GM23338 (cell line): ENCODE measurements around the gene CELA2A. TPM values are rescaled to one million over a fixed set of nuclear protein-coding genes. Genes with fewer than 3 reads are reported as not detected.
"Not testable (repeated sequence)": the region's sequence is repeated elsewhere in the genome, so short reads cannot be mapped to it uniquely, and the experiment has no call there.

Experiments
- ATAC-seq: fragments of 200-7000 bp; cut with Tn5 transposase; 3 replicates; pipeline ENCODE4 v1.9.1; 2020
- DNase-seq: peaks from one replicate; pipeline ENCODE4 v3.0.0-alpha.2; 2015; ENCODE audit warnings: low spot score
- H2AFZ ChIP-seq: fragments of 200-600 bp; sonication (generic); 2 replicates; pipeline ENCODE4 v1.8.0; 2016; ENCODE audit warnings: antibody characterized with exemption, mild to moderate bottlenecking, moderate library complexity
- H3F3A ChIP-seq: fragments of 200-600 bp; sonication (generic); replicated peaks from 2 replicates; pipeline ENCODE4 v1.8.0; 2017; ENCODE audit warnings: antibody characterized with exemption, mixed run types, low read depth
- H3K27ac ChIP-seq: fragments of 200-600 bp; sonication (generic); 2 replicates; pipeline ENCODE4 v1.6.1; 2016; ENCODE audit warnings: low read depth
- H3K27me3 ChIP-seq: fragments of 200-600 bp; sonication (generic); 2 replicates; pipeline ENCODE4 v1.8.0; 2016; ENCODE audit warnings: mild to moderate bottlenecking, mixed run types, moderate library complexity; ENCODE audit not compliant: insufficient read depth
- H3K36me3 ChIP-seq: fragments of 200-600 bp; sonication (generic); 2 replicates; pipeline ENCODE4 v1.8.0; 2016; ENCODE audit warnings: mild to moderate bottlenecking; ENCODE audit not compliant: insufficient read depth
- H3K4me1 ChIP-seq: fragments of 200-600 bp; sonication (generic); 2 replicates; pipeline ENCODE4 v1.8.0; 2016; ENCODE audit warnings: mild to moderate bottlenecking, moderate library complexity; ENCODE audit not compliant: insufficient read depth
- H3K4me2 ChIP-seq: fragments of 200-600 bp; sonication (generic); 2 replicates; pipeline ENCODE4 v1.7.1; 2017; ENCODE audit warnings: mixed run types
- H3K4me3 ChIP-seq: fragments of 200-600 bp; sonication (generic); 2 replicates; pipeline ENCODE4 v1.6.1; 2016; ENCODE audit warnings: mixed run types
- H3K79me2 ChIP-seq: fragments of 200-600 bp; sonication (generic); replicated peaks from 2 replicates; pipeline ENCODE4 v1.8.0; 2017; ENCODE audit warnings: mild to moderate bottlenecking; ENCODE audit not compliant: insufficient read depth
- H3K9me2 ChIP-seq: fragments of 200-600 bp; sonication (generic); 2 replicates; pipeline ENCODE4 v1.8.0; 2017; ENCODE audit not compliant: insufficient read depth
- H4K20me1 ChIP-seq: fragments of 200-600 bp; sonication (generic); replicated peaks from 2 replicates; pipeline ENCODE4 v1.8.0; 2017; ENCODE audit warnings: mild to moderate bottlenecking; ENCODE audit not compliant: insufficient read depth
- H3K27ac Mint-ChIP-seq: 2 replicates; pipeline ENCODE4 v1.8.0; 2020; ENCODE audit warnings: inconsistent platforms, mild to moderate bottlenecking, moderate library complexity, mixed read lengths
- H3K27me3 Mint-ChIP-seq: 3 replicates; pipeline ENCODE4 v1.8.0; 2022; ENCODE audit warnings: low read depth, mild to moderate bottlenecking, moderate library complexity, mixed read lengths, inconsistent platforms; ENCODE audit not compliant: insufficient read depth, poor library complexity
- H3K36me3 Mint-ChIP-seq: 3 replicates; pipeline ENCODE4 v1.8.0; 2021; ENCODE audit warnings: low read depth, mild to moderate bottlenecking, inconsistent platforms, moderate library complexity, mixed read lengths
- H3K4me1 Mint-ChIP-seq: 3 replicates; pipeline ENCODE4 v1.8.0; 2020; ENCODE audit warnings: mild to moderate bottlenecking, inconsistent platforms, mixed read lengths
- H3K4me3 Mint-ChIP-seq: 3 replicates; pipeline ENCODE4 v1.8.0; 2021; ENCODE audit warnings: moderate library complexity, mild to moderate bottlenecking, inconsistent platforms, mixed read lengths
- H3K9me3 Mint-ChIP-seq: 3 replicates; pipeline ENCODE4 v1.8.0; 2020; ENCODE audit warnings: moderate library complexity, mild to moderate bottlenecking, inconsistent platforms, mixed read lengths
- CREB1 ChIP-seq: fragments of 250-450 bp; sonication (Bioruptor Pico); IDR thresholded peaks from 2 replicates; pipeline ENCODE4 v1.5.0; 2020; ENCODE audit warnings: low read depth, mild to moderate bottlenecking, moderate library complexity
- EZH2 ChIP-seq: fragments of 200-600 bp; sonication (generic); IDR thresholded peaks from one replicate; pipeline ENCODE4 v1.8.0; 2017; ENCODE audit warnings: antibody characterized with exemption, mild to moderate bottlenecking, low read depth; ENCODE audit not compliant: unreplicated experiment
- JUNB ChIP-seq: IDR thresholded peaks from one replicate; pipeline ENCODE4 v1.6.1; 2016; ENCODE audit warnings: antibody characterized with exemption; ENCODE audit not compliant: unreplicated experiment
- POLR2AphosphoS5 ChIP-seq: IDR thresholded peaks from 2 replicates; pipeline ENCODE4 v1.6.1; 2016; ENCODE audit warnings: antibody characterized with exemption, low read depth
- STAT1 ChIP-seq: IDR thresholded peaks from one replicate; pipeline ENCODE4 v1.6.1; 2016; ENCODE audit warnings: antibody characterized with exemption; ENCODE audit not compliant: unreplicated experiment
- ZNF114 ChIP-seq: fragments of 250-450 bp; sonication (Bioruptor Pico); IDR thresholded peaks from 2 replicates; pipeline ENCODE4 v1.5.0; 2020; ENCODE audit warnings: mild to moderate bottlenecking, moderate library complexity
- polyA plus RNA-seq: library from polyadenylated mRNA; unstranded; fragments of >200 nt; fragmentation: Nextera tagmentation; extraction: Ambion mirVana; gene quantifications from 2 replicates; pipeline ENCODE4 v1.2.1, GENCODE V29; 2016
- total RNA-seq: library from RNA; depleted of rRNA; stranded (reverse); fragments of >200 nt; shearing (Covaris generic); gene quantifications from 2 replicates; pipeline ENCODE4 v1.2.3, GENCODE V29; 2014; rRNA removed
- TF ChIP-seq, protein P1 (sequence below): fragments of 250-450 bp; sonication (Bioruptor Pico); IDR thresholded peaks from 2 replicates; pipeline ENCODE4 v1.5.0; 2020; ENCODE audit warnings: mild to moderate bottlenecking, moderate library complexity
- TF ChIP-seq, protein P2 (sequence below), 2 experiments: fragments of 200-600 bp in 1 of 2; sonication (generic) in 1 of 2; conservative IDR thresholded peaks; 2 replicates each; pipeline versions ENCODE4 v1.5.1 to v1.6.1; 2016 to 2017; ENCODE audit warnings: antibody characterized with exemption in 2 of 2, low read depth in 2 of 2, mild to moderate bottlenecking in 2 of 2, moderate library complexity in 1 of 2

The CELA2A gene
- total and polyA plus RNA-seq, 2 experiments from 2014 or later, result not detected

DNA sequence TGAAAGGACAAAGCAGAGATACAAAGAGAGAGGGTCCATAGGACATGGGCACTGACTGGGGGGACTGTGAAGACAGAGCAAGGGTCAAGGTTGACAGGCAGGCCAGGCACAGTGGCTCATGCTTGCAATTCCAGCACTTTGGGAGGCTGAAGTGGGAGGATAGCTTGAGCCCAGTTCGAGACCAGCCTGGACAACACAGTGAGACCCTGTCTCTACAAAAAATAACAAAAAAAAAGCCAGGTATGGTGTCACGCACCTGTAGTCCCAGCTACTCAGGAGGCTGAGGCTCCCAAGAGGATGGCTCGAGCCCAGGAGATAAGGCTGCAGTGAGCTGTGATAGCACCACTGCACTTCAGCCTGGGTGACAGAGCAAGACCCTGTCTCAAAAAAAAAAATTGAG, 63.1 kb downstream of the CELA2A start (continued):
- TF ChIP-seq, protein P1, sequence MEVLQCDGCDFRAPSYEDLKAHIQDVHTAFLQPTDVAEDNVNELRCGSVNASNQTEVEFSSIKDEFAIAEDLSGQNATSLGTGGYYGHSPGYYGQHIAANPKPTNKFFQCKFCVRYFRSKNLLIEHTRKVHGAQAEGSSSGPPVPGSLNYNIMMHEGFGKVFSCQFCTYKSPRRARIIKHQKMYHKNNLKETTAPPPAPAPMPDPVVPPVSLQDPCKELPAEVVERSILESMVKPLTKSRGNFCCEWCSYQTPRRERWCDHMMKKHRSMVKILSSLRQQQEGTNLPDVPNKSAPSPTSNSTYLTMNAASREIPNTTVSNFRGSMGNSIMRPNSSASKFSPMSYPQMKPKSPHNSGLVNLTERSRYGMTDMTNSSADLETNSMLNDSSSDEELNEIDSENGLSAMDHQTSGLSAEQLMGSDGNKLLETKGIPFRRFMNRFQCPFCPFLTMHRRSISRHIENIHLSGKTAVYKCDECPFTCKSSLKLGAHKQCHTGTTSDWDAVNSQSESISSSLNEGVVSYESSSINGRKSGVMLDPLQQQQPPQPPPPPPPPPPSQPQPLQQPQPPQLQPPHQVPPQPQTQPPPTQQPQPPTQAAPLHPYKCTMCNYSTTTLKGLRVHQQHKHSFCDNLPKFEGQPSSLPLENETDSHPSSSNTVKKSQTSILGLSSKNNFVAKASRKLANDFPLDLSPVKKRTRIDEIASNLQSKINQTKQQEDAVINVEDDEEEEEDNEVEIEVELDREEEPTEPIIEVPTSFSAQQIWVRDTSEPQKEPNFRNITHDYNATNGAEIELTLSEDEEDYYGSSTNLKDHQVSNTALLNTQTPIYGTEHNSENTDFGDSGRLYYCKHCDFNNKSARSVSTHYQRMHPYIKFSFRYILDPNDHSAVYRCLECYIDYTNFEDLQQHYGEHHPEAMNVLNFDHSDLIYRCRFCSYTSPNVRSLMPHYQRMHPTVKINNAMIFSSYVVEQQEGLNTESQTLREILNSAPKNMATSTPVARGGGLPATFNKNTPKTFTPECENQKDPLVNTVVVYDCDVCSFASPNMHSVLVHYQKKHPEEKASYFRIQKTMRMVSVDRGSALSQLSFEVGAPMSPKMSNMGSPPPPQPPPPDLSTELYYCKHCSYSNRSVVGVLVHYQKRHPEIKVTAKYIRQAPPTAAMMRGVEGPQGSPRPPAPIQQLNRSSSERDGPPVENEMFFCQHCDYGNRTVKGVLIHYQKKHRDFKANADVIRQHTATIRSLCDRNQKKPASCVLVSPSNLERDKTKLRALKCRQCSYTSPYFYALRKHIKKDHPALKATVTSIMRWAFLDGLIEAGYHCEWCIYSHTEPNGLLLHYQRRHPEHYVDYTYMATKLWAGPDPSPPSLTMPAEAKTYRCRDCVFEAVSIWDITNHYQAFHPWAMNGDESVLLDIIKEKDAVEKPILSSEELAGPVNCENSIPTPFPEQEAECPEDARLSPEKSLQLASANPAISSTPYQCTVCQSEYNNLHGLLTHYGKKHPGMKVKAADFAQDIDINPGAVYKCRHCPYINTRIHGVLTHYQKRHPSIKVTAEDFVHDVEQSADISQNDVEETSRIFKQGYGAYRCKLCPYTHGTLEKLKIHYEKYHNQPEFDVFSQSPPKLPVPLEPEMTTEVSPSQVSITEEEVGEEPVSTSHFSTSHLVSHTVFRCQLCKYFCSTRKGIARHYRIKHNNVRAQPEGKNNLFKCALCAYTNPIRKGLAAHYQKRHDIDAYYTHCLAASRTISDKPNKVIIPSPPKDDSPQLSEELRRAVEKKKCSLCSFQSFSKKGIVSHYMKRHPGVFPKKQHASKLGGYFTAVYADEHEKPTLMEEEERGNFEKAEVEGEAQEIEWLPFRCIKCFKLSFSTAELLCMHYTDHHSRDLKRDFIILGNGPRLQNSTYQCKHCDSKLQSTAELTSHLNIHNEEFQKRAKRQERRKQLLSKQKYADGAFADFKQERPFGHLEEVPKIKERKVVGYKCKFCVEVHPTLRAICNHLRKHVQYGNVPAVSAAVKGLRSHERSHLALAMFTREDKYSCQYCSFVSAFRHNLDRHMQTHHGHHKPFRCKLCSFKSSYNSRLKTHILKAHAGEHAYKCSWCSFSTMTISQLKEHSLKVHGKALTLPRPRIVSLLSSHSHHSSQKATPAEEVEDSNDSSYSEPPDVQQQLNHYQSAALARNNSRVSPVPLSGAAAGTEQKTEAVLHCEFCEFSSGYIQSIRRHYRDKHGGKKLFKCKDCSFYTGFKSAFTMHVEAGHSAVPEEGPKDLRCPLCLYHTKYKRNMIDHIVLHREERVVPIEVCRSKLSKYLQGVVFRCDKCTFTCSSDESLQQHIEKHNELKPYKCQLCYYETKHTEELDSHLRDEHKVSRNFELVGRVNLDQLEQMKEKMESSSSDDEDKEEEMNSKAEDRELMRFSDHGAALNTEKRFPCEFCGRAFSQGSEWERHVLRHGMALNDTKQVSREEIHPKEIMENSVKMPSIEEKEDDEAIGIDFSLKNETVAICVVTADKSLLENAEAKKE (CRISPR knock-in tag), result no peak
- TF ChIP-seq POLR2AphosphoS5 (no peak), ZNF114 (no peak), JUNB (no peak), EZH2 (no peak), CREB1 (CRISPR knock-in tag) (no peak), STAT1 (no peak)
- TF ChIP-seq, protein P2, sequence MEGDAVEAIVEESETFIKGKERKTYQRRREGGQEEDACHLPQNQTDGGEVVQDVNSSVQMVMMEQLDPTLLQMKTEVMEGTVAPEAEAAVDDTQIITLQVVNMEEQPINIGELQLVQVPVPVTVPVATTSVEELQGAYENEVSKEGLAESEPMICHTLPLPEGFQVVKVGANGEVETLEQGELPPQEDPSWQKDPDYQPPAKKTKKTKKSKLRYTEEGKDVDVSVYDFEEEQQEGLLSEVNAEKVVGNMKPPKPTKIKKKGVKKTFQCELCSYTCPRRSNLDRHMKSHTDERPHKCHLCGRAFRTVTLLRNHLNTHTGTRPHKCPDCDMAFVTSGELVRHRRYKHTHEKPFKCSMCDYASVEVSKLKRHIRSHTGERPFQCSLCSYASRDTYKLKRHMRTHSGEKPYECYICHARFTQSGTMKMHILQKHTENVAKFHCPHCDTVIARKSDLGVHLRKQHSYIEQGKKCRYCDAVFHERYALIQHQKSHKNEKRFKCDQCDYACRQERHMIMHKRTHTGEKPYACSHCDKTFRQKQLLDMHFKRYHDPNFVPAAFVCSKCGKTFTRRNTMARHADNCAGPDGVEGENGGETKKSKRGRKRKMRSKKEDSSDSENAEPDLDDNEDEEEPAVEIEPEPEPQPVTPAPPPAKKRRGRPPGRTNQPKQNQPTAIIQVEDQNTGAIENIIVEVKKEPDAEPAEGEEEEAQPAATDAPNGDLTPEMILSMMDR (conservative IDR thresholded peaks at IDR 0.05; ENCODE audit: low read depth in 2 of 2), result no peak

DNA sequence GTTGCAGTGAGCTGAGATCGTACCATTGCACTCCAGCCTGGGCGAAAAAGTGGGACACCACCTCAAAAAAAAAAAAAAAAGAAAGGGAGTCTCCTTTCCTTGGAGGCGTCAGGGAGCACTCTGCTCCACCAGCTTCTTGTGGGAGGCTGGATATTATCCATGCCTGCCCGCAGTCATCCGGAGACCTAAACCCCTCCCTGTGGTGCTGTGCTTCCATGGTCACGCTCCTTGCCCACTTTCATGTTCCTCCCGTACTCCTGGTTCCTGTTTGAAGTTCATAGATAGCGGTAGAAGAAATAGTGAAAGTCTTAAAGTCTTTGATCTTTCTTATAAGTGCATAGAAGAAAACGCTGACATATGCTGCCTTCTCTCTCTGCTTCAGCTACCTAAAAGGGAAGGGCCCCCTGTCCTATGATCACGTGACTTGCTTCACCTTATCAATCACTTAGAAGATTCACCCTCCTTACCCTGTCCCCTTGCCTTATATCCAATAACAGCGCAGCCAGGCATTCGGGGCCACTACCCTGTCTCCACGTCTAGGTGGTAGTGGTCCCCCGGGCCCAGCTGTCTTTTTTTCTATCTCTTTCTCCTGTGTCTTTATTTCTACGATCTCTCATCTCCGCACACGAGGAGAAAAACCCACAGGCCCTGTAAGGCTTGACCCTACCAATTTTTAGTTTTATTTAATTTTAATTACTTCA, 64.8 kb downstream of the CELA2A start:
- not testable (repeated sequence) for H3K4me3 ChIP-seq, H3K4me2 ChIP-seq, H3K4me3 Mint-ChIP-seq, DNase-seq, H3F3A ChIP-seq, H3K9me3 Mint-ChIP-seq, H3K27ac ChIP-seq, H3K27ac Mint-ChIP-seq, H3K27me3 Mint-ChIP-seq, H4K20me1 ChIP-seq, H3K9me2 ChIP-seq, ATAC-seq, H3K27me3 ChIP-seq, H2AFZ ChIP-seq, H3K36me3 ChIP-seq
- Mint-ChIP-seq H3K4me1 (peaks cover 31% of the 10 kb centered on the region), H3K36me3 (peaks cover 17% of the 10 kb centered on the region)
- Histone ChIP-seq H3K79me2 (peaks cover 25% of the 10 kb centered on the region; the same call in 1 of the 2 replicates), H3K4me1 (peaks cover 15% of the 10 kb centered on the region)

Other genes with a start within 250 kb of the CELA2A start
- gene FHAD1, start 209.5 kb upstream of the CELA2A start, total RNA-seq, result 1.9 and 3.3 TPM in 2 replicates
- 1.8 and 2.5 TPM in 2 replicates for gene FHAD1, start 209.5 kb upstream of the CELA2A start, polyA plus RNA-seq
- gene EFHD2, start 46.8 kb upstream of the CELA2A start, total RNA-seq, result 22.8 and 23.7 TPM in 2 replicates
- 19.3 and 22.8 TPM in 2 replicates for gene EFHD2, start 46.8 kb upstream of the CELA2A start, polyA plus RNA-seq
- gene CTRC, start 18.3 kb upstream of the CELA2A start, total RNA-seq, result 0.24 TPM in 1 of 2 replicates, not detected in the other
- not detected in 2 replicates for gene CTRC, start 18.3 kb upstream of the CELA2A start, polyA plus RNA-seq
- gene CELA2B, start 19.4 kb downstream of the CELA2A start, total RNA-seq, result not detected in 2 replicates
- not detected in 2 replicates for gene CELA2B, start 19.4 kb downstream of the CELA2A start, polyA plus RNA-seq
- gene CASP9, start 67.5 kb downstream of the CELA2A start, total RNA-seq, result 25.0 and 26.1 TPM in 2 replicates
- 7.7 and 9.2 TPM in 2 replicates for gene CASP9, start 67.5 kb downstream of the CELA2A start, polyA plus RNA-seq
- 18.0 and 20.9 TPM in 2 replicates for gene DNAJC16, start 70.1 kb downstream of the CELA2A start, total RNA-seq
- 6.3 and 7.2 TPM in 2 replicates for gene DNAJC16, start 70.1 kb downstream of the CELA2A start, polyA plus RNA-seq
- 3.8 and 7.4 TPM in 2 replicates for gene AGMAT, start 128.3 kb downstream of the CELA2A start, total RNA-seq
- 1.8 and 2.3 TPM in 2 replicates for gene AGMAT, start 128.3 kb downstream of the CELA2A start, polyA plus RNA-seq
- gene DDI2, start 160.7 kb downstream of the CELA2A start, total RNA-seq, result 34.8 and 43.3 TPM in 2 replicates
- 6.7 and 8.0 TPM in 2 replicates for gene DDI2, start 160.7 kb downstream of the CELA2A start, polyA plus RNA-seq
- 36.6 and 40.0 TPM in 2 replicates for gene PLEKHM2, start 227.6 kb downstream of the CELA2A start, total RNA-seq
- 11.2 and 12.8 TPM in 2 replicates for gene PLEKHM2, start 227.6 kb downstream of the CELA2A start, polyA plus RNA-seq